A549 treated with CORT108297 at 1 μM for 4 hours (cell line): ENCODE results near the gene JMJD8. TPM values are rescaled to one million over a fixed set of nuclear protein-coding genes. Genes with fewer than 3 reads are reported as not detected.

Experiments used
- total RNA-seq: library from RNA; stranded (reverse); fragments of 200-300 nt; extraction: Qiagen RNA extraction; gene quantifications from 5 replicates; pipeline ENCODE4 v1.2.3, GENCODE V29; 2022

JMJD8 gene
- 59.4 to 85.3 TPM (median 82.4 TPM) in 5 replicates for total RNA-seq

GRCh38 chr16:684071-684794, at the start of gene JMJD8:
TSS of gene JMJD8 (minus strand) at chr16:684334. CDS start at chr16:684319, 15 bp downstream.

GRCh38 chr16:726438-727290, 42.5 kb upstream of the JMJD8 start, which contains the start of the genes CCDC78 and HAGHL:
TSS of gene CCDC78 (minus strand) at chr16:726443. CDS start at chr16:726367, 76 bp downstream.
TSS of gene HAGHL (plus strand) at chr16:727106. CDS start at chr16:727510, 404 bp downstream.

GRCh38 chr16:720990-721764, 37.0 kb upstream of the JMJD8 start, which contains the start of gene ANTKMT:
TSS of gene ANTKMT (plus strand) at chr16:721146. CDS start at chr16:721275, 129 bp downstream.

GRCh38 chr16:714558-715476, 30.7 kb upstream of the JMJD8 start, which contains the start of gene METRN:
TSS of gene METRN (plus strand) at chr16:715118. CDS start at chr16:715290, 172 bp downstream.

GRCh38 chr16:705431-706188, 21.5 kb upstream of the JMJD8 start, which contains the start of gene FBXL16:
TSS of gene FBXL16 (minus strand) at chr16:705801. CDS start at chr16:697405, 8,396 bp downstream.

GRCh38 chr16:679814-680624, 4.1 kb downstream of the JMJD8 start, which contains the start of gene STUB1:
TSS of gene STUB1 (plus strand) at chr16:680410. CDS start at chr16:680526, 116 bp downstream.

GRCh38 chr16:674968-675883, 8.9 kb downstream of the JMJD8 start, which contains the start of gene RHBDL1:
TSS of gene RHBDL1 (plus strand) at chr16:675671. CDS start at chr16:675791, 120 bp downstream.

GRCh38 chr16:667780-668518, 16.2 kb downstream of the JMJD8 start, which contains the start of gene RHOT2:
TSS of gene RHOT2 (plus strand) at chr16:668132. CDS start at chr16:668200, 68 bp downstream.

GRCh38 chr16:648781-649589, 35.1 kb downstream of the JMJD8 start, which contains the start of gene WDR90:
TSS of gene WDR90 (plus strand) at chr16:649365. CDS start at chr16:649417, 52 bp downstream.

GRCh38 chr16:641326-642188, 42.6 kb downstream of the JMJD8 start, which contains the start of gene MCRIP2:
TSS of gene MCRIP2 (plus strand) at chr16:641828. CDS start at chr16:641992, 164 bp downstream.

GRCh38 chr16:636206-637080, 47.7 kb downstream of the JMJD8 start, which contains the start of gene METTL26:
TSS of gene METTL26 (minus strand) at chr16:636305. CDS start at chr16:636290, 15 bp downstream.

